Measurements from ENCODE around the gene DVL1.
A peak's percentile ranks its signal among the peaks of the same experiment; 100 is the strongest.
"Not testable (repeated sequence)": the region's sequence is repeated elsewhere in the genome, so short reads cannot be mapped to it uniquely, and the experiment has no call there.

DVL1 gene

GRCh38 chr1:1324524-1325287, 24.5 kb downstream of the DVL1 start, which contains the start of the genes CPTP and INTS11:
TSS of gene CPTP (plus strand) at chr1:1324802. CDS start at chr1:1326911, 2,109 bp downstream.
TSS of gene INTS11 (minus strand) at chr1:1324660. CDS start at chr1:1324608, 52 bp downstream.
- peak; percentile 97 for DNase-seq (ENCODE audit: low read depth)

DNA sequence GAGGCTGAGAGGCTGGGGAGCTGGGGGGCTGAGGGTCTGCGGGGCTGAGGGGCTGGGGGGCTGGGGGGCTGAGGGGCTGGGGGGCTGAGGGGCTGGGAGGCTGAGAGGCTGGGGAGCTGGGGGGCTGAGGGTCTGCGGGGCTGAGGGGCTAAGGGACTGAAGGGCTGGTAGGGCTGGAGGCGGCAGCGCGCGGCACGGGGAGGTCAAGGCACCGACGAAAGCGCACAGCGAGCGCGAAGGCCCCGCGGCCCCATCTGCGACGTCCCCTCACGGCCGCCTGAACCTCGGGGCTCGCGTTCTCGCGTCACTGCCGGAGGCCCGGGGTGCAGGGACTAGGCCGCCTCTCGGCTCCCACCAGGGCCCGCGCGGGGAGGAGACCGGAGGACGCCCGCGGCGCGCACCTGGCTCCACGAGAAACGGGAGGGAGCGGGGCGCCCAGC, 25.1 kb downstream of the DVL1 start:
- DNase-seq (ENCODE audit: low read depth): no peak

DNA sequence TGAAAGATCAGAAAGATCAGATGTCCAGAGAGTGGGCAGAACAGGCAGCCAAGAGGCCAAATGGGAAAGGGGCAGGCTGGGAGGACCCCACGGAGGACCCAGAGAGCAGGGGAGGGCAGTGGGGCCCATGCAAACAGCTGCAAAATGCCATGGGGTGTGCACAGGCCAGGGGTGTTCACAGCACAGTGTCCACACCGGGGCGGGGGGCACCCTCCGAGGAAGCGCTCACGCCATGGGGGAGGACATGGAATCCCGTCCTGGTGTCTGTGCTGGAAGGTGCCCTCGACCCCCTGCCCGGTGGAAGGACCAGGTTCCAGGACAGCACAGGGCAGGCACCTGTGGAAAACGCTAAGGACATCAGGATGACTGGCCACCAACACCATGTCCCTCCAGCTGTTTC, 26.3 kb downstream of the DVL1 start:
- DNase-seq (ENCODE audit: low read depth): no peak

- DNase-seq (ENCODE audit: low read depth): no peak
These were observed 26.8 kb downstream of the DVL1 start for GRCh38 chr1:1322418-1322817.

- DNase-seq (ENCODE audit: low read depth): no peak
These were observed 27.7 kb downstream of the DVL1 start for GRCh38 chr1:1321477-1321876.

GRCh38 chr1:1320666-1321448, 28.4 kb downstream of the DVL1 start:
- DNase-seq (ENCODE audit: low read depth): no peak

DNA sequence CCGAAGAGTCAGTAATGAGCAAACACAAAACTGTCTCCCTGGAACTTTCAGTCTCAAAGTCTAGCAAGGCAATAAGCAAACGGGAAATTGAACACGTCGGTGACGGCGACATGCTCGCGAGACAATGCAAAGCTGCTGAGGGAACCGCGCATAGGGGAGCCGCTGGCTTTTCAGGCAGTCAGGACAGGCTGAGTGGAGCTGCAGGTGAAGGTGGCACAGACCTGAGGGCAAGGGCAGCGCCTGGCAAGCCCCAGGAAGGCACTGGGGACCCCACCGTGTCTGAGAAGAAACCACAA, 29.6 kb downstream of the DVL1 start:
- DNase-seq (ENCODE audit: low read depth): no peak

DNA sequence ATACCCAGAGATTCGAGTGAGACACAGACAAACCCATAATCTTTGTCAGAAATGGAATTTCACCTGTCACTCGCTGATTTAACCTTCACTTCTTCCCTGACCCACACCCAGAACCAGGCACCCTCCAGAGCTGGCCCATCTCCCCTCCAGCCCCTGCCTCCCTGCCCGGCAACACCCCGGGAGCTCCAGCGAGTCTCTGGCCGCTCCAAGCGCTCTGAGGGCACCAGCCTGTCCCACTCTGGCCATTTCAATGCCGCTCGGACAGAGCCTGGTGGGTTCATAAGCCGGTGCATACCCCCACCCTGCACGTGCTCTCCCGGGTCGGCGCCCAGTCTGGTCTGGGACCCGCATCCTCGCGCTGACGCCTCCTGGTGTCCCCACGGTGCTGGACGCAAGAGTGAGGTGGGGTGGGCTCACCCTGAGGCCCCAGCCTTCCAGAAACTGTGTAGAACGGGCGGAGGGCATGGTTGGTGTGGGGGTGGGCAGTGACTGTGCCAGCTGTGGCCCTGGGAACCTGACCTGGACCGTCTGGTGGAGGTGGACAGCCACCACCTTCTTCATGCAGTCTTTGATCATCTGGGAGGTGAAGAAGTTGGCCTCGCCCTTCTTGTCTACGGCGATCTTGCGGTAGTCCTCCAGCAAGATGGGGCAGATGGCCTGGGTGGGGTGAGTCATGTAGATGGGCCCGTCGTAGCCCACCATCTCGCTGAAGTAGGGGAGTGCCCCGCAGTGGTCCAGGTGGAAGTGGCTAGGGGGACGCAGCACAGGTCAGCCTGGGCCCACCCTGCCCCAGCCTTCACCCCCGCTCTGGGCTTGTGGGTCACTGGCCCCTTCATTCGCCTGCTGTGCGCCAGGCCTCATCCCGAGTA, 30.2 kb downstream of the DVL1 start:
- no peak for DNase-seq (ENCODE audit: low read depth)

DNA sequence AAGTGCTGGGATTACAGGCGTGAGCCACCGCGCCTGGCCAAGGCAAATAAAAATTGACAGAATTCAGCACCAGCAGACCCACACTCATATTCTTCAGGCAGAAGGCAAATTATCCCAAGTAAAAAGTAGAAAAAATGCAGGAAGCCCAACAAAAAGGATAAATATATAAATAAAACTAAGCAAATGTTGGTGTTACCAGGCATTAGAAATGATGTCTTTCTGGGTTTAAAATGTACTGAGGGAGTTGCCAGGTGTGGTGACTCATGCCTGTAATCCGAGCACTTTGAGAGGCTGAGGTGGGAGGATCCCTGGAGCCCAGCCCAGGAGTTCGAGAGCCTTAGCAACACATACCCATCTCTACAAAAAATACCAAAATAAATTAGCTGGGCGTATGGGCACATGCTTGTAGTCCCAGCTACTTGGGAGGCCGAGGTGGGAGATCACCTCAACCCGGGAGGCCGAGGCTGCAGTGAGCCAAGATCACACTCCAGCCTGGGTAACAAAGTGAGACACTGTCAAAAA, 31.0 kb downstream of the DVL1 start:
- no peak for DNase-seq (ENCODE audit: low read depth)

- no peak for DNase-seq (ENCODE audit: low read depth)
These were observed 31.8 kb downstream of the DVL1 start for GRCh38 chr1:1317420-1317819.

DNA sequence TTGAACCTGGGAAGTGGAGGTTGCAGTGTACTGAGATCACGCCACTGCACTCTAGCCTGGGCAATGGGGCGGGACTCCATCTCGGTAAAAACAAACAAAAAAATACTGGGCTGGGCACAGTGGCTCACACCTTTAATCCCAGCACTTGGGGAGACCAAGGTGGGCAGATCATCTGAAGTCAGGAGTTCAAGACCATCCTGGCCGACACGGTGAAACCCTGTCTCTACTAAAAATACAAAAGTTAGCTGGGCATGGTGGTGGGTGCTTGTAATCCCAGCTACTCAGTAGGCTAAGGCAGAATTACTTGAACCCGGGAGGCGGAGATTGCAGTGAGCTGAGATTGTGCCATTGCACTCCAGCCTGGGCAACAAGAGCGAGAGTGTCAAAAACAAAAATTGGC, 33.0 kb downstream of the DVL1 start:
- DNase-seq (ENCODE audit: low read depth): not testable (repeated sequence)

DNA sequence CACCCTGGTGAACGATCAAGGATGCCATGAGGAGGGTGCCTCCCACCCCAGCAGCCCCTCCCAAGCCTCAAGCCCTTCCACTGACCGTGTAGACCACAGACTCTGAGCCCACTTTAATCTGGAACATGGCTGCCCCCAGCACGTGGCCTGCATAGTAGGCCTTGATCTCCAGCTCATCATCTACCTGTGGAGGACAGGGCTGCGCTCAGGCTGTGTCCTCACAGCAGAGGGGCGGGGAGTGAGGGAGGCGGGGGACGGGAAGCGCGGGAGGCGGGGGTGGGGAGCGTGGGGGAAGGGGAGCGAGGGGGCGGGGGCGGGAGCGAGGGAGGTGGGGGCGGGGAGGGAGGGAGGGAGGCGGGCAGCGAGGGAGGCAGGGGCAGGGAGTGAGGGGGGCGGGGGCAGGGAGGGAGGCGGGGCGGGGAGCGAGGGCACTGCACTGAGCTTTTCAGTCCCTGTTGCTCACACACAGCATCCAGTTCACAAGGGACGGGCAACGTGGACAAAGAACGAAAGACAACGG, 33.7 kb downstream of the DVL1 start:
- DNase-seq (ENCODE audit: low read depth): no peak

DNA sequence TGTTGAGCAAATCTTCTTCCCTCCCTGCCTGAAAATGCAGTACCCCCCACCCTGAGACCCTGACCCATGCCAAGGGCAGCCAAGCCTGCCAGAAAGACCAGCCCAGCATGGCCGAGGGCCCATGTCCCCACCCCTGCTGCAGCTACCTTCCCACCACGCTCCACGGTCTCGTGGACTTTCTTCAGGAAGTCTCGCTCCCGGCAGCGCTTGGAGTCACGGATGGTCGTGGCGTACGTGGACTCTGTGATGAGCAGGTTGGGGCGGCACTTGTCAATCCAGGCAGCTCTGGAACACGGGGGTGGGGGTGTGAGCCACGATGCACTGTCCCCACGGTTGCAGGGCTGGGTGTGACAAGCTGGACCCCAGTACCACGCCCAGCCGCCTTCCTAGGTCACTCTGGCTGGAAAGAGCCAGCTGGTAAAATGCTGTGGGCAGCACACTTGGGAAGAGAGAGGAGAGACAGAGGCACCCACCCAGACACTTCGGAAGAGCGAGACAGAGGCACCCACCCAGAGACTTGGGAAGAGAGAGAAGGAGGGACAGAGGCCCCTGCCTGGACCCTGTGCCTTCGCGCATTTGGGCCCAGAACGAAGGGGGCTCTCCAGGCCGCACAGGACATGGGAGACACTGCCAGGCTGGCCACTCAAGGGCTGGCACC, 34.4 kb downstream of the DVL1 start:
- no peak for DNase-seq (ENCODE audit: low read depth)

GRCh38 chr1:1314237-1314586, 35.0 kb downstream of the DVL1 start:
- DNase-seq (ENCODE audit: low read depth): no peak

DNA sequence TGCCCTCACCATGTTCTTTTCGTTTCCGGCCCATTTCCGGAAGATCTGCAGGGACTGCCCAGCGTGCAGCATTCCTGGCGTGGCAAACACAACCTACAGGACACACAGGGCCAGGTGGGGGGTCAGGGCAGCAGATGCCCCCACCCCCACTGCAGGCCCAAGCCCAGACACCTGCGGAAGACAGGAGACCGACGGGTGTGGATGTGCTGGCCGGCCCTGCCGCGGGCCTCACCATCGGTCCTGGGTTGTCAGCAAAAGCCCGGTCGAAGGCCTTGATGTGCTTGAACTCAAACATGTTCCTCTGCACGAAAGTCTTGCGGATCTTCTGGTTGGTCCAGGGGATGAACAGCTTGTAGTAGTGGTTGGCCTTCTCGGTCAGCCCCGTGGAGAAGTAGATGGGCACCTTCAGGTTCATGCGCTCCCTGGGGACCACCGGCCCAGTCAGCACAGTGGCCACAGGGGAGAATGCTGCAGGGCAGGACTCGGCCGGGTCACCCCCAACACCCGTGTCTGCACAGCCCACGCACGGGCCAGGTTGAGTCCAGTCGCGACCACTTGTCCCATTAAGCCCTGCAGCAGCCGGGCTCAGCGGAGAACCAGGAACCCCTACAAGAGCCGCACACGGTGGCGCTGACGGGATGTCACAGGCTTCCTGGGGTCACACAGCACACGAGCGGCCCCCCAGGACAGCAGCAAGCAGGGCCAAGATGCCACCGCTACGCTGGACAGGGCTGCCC, 35.5 kb downstream of the DVL1 start:
- no peak for DNase-seq (ENCODE audit: low read depth)

DNA sequence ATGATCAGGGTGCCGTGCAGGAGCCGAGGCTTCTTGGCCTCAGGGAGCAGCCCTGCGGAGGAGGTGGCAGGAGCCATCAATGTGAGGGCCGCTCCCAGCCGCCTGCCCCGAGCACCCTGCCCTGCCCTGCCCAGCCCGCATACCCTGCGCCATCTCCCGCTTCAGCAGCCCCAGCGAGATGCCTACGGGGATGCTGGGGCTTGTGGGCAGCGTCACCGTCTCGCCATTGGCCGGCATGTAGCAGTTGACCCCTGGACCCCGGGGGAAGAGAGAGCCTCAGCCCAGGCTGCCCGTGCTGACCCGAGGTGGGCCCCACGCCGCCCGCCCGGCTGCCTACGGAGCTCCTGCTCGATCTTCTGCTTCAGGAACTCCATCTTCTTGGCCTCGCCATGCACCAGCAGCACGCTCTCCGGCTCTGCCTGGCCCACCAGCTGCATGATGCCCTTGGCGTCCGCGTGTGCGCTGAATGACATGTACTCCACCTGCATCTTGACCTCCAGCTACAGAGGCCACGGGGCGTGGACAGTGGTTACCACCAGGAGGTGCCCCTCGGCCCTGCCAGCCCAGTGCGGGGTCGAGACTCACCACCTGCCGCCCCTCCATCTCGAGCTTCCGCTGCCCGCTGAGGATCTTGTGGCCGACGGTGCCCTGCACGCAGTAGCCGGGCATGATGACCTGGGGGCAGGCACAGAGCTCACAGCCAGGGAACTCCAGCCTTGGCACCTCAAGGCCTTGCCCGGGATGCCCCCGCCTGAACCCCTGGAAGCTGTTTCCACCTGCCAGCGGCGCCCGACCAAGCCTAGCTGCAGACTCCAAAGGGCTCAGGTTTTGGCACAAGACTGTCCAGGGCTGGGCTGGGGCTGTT, 36.5 kb downstream of the DVL1 start:
- no peak for DNase-seq (ENCODE audit: low read depth)

GRCh38 chr1:1311107-1312104, 37.8 kb downstream of the DVL1 start:
- DNase-seq (ENCODE audit: low read depth): no peak

GRCh38 chr1:1310476-1311053, 38.7 kb downstream of the DVL1 start:
- DNase-seq (ENCODE audit: low read depth): no peak

DNA sequence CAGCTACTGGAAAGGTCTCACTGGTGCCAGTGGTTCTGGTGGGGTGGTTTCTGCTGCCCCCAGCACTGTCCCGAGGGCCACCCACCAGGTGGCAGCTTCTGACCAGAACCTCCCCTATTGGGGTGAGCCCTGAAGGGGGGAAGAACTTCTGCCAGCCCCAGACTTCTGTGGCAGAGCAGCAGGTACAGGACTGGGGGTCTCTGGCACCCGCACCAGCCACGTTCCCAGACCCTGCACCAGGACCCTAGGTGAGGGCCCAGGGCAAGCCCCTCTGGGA, 39.2 kb downstream of the DVL1 start:
- no peak for DNase-seq (ENCODE audit: low read depth)

Data from activated T-cell treated with anti-CD3 and anti-CD28 coated beads for 1 hour (primary cell).